Measurements from ENCODE around the gene FHIT.

DNA sequence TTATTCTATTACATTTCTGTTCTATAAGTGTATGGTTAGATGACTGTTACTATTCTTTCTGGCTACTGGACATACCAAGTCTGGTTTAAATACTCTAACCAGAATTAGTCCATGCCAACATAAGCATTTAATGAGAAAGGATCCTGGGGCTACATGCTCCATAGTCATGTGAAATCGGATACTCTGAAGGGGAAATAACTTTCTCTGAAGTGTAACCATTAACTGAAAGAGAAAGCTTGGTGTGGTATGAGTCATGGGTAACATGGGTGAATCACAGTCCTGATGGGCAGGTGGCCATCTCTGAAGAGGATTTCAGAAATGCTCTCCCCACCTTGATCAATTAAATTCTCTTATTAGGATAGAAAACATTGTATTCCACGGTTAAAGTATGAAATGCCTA lies 69.4 kb downstream of the FHIT start:
- TF ChIP-seq, protein P1, sequence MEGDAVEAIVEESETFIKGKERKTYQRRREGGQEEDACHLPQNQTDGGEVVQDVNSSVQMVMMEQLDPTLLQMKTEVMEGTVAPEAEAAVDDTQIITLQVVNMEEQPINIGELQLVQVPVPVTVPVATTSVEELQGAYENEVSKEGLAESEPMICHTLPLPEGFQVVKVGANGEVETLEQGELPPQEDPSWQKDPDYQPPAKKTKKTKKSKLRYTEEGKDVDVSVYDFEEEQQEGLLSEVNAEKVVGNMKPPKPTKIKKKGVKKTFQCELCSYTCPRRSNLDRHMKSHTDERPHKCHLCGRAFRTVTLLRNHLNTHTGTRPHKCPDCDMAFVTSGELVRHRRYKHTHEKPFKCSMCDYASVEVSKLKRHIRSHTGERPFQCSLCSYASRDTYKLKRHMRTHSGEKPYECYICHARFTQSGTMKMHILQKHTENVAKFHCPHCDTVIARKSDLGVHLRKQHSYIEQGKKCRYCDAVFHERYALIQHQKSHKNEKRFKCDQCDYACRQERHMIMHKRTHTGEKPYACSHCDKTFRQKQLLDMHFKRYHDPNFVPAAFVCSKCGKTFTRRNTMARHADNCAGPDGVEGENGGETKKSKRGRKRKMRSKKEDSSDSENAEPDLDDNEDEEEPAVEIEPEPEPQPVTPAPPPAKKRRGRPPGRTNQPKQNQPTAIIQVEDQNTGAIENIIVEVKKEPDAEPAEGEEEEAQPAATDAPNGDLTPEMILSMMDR (conservative IDR thresholded peaks at IDR 0.05), result no peak
- no peak for TF ChIP-seq EZH2 (IDR thresholded peaks at IDR 0.05; ENCODE audit: low read depth)

Data from PC-9 (cell line).